Common myeloid progenitor, CD34-positive (primary cell): ENCODE results near the gene TIGD3.

Experiments used
- CTCF ChIA-PET: fragments of 350-600 bp; sonication (Branson Sonifier 250); formaldehyde crosslinking; loops from one replicate; lab custom pipeline; 2021; ENCODE audit warnings: antibody characterized with exemption; lab: Charles Lee
- POLR2A ChIA-PET: fragments of 350-600 bp; sonication (Branson Sonifier 250); formaldehyde crosslinking; loops from one replicate; lab custom pipeline; 2021; ENCODE audit warnings: antibody characterized with exemption; lab: Charles Lee
- DNase-seq, 3 donors: peaks; one replicate each; pipeline versions ENCODE4 v3.0.0 to v3.0.0-alpha.2; 2013
- H3K27ac ChIP-seq, 2 experiments: 1 replicate in 1 of 2; 2 replicates in 1 of 2; pipeline ENCODE4 v1.7.0; 2013; ENCODE audit warnings: inconsistent platforms in 2 of 2, low read length in 2 of 2, mild to moderate bottlenecking in 2 of 2, low read depth in 1 of 2, moderate library complexity in 1 of 2; ENCODE audit not compliant: severe bottlenecking in 2 of 2, insufficient read depth in 1 of 2, poor library complexity in 1 of 2
- H3K27me3 ChIP-seq, 5 experiments: replicated peaks in 2 of 5; 1 replicate in 3 of 5; 2 replicates in 2 of 5; pipeline versions ENCODE4 v1.6.1 to v1.7.0; 2013; ENCODE audit warnings: low read length in 4 of 5, mild to moderate bottlenecking in 2 of 5, moderate library complexity in 2 of 5, inconsistent platforms in 1 of 5; ENCODE audit not compliant: insufficient read depth in 5 of 5, control insufficient read depth in 4 of 5
- H3K36me3 ChIP-seq, 4 experiments: 1 replicate in 2 of 4; 2 replicates in 2 of 4; pipeline versions ENCODE4 v1.6.1 to v1.7.0; 2013; ENCODE audit warnings: low read length in 3 of 4, control low read depth in 1 of 4, mild to moderate bottlenecking in 1 of 4; ENCODE audit not compliant: control insufficient read depth in 4 of 4, insufficient read depth in 4 of 4
- H3K4me1 ChIP-seq, 4 experiments: 1 replicate in 3 of 4; 2 replicates in 1 of 4; pipeline versions ENCODE4 v1.6.1 to v1.7.1; 2013; ENCODE audit warnings: low read length in 3 of 4, mild to moderate bottlenecking in 3 of 4, control low read depth in 1 of 4, inconsistent platforms in 1 of 4, moderate library complexity in 1 of 4; ENCODE audit not compliant: control insufficient read depth in 4 of 4, insufficient read depth in 4 of 4; ENCODE audit errors: control extremely low read depth in 1 of 4
- H3K4me3 ChIP-seq, 7 experiments: 1 replicate in 4 of 7; 2 replicates in 3 of 7; pipeline versions ENCODE4 v1.5.1 to v1.7.0; 2013; ENCODE audit warnings: mild to moderate bottlenecking in 7 of 7, low read length in 6 of 7, moderate library complexity in 6 of 7, inconsistent platforms in 2 of 7, low read depth in 2 of 7, control low read depth in 1 of 7; ENCODE audit not compliant: insufficient read depth in 4 of 7, control insufficient read depth in 1 of 7; ENCODE audit errors: extremely low read depth in 1 of 7
- H3K9me3 ChIP-seq, 5 experiments: 1 replicate in 4 of 5; 2 replicates in 1 of 5; pipeline versions ENCODE4 v1.6.1 to v1.7.1; 2013; ENCODE audit warnings: low read length in 4 of 5, mild to moderate bottlenecking in 2 of 5, inconsistent platforms in 1 of 5, low read depth in 1 of 5, moderate library complexity in 1 of 5; ENCODE audit not compliant: control insufficient read depth in 4 of 5, insufficient read depth in 2 of 5; ENCODE audit errors: control extremely low read depth in 1 of 5
- WGBS: methylation state at CpG from one replicate; pipeline ENCODE4 v1.1.5; 2013; ENCODE audit not compliant: insufficient coverage; 5-methylcytosine and 5-hydroxymethylcytosine counted together

Gene TIGD3

GRCh38 chr11:65316227-65317024 lies 38.1 kb upstream of the TIGD3 start:
- peaks cover 0 to 11% (median 0%) of the 10 kb centered on the region in 5 experiments for H3K27me3 ChIP-seq
- POLR2A ChIA-PET, result interaction anchor here (0.6 to 1.4 kb wide), 3 partner anchors 39 to 118 kb away, joined by 4 to 7 read pairs (median 4); no protein-coding TSS in a partner anchor
- H3K9me3 ChIP-seq, result no peaks in the 10 kb centered on the region
- WGBS, result 81% methylated on average over 13 of the region's 20 CpGs
- H3K4me1 ChIP-seq, result peaks cover 0 to 22% (median 12%) of the 10 kb centered on the region in 4 experiments
- CTCF ChIA-PET, result interaction anchor here (0.8 to 9.9 kb wide), 27 partner anchors 8 to 204 kb away, joined by 3 to 224 read pairs (median 5); partner anchors contain the start of genes DPF2, POLA2 and TIGD3
- no peak for DNase-seq
- no peak overlapping the region for H3K27ac ChIP-seq
- peaks cover 0 to 6% (median under 1%) of the 10 kb centered on the region in 4 experiments for H3K36me3 ChIP-seq
- no peak overlapping the region for H3K4me3 ChIP-seq

GRCh38 chr11:65317025-65317786 lies 37.3 kb upstream of the TIGD3 start:
- H3K4me3 ChIP-seq, result no peak overlapping the region
- DNase-seq, result no peak
- ChIA-PET POLR2A (interaction anchor here (0.6 to 1.3 kb wide), 2 partner anchors 40 to 118 kb away, joined by 4 read pairs; no protein-coding TSS in a partner anchor), CTCF (interaction anchor here (0.6 to 9.9 kb wide), 21 partner anchors 12 to 204 kb away, joined by 3 to 224 read pairs (median 6); partner anchors contain the start of genes DPF2, POLA2 and TIGD3)
- peaks cover 0 to 22% (median 12%) of the 10 kb centered on the region in 4 experiments for H3K4me1 ChIP-seq
- no peak overlapping the region for H3K27ac ChIP-seq
- H3K27me3 ChIP-seq, result peaks cover 0 to 11% (median 0%) of the 10 kb centered on the region in 5 experiments
- peaks cover 0 to 8% (median 4%) of the 10 kb centered on the region in 4 experiments for H3K36me3 ChIP-seq
- H3K9me3 ChIP-seq, result no peaks in the 10 kb centered on the region
- 89% methylated on average over 5 of the region's 13 CpGs for WGBS

- Histone ChIP-seq H3K27ac (no peak overlapping the region), H3K27me3 (no peaks in the 10 kb centered on the region), H3K36me3 (peaks cover 0 to 10% (median 4%) of the 10 kb centered on the region in 4 experiments), H3K9me3 (no peaks in the 10 kb centered on the region), H3K4me3 (no peak overlapping the region), H3K4me1 (peaks cover 0 to 8% (median 3%) of the 10 kb centered on the region in 4 experiments)
- WGBS, result 94% methylated on average over 22 of the region's 22 CpGs
- POLR2A ChIA-PET, result no interaction called here
- CTCF ChIA-PET, result interaction anchor here (1.3 to 17.7 kb wide), 4 partner anchors 9 to 48 kb away, joined by 3 to 284 read pairs (median 8); no protein-coding TSS in a partner anchor
- no peak for DNase-seq
Observed at GRCh38 chr11:65320386-65321075, 34.0 kb upstream of the TIGD3 start.

- DNase-seq, result no peak
- ChIA-PET CTCF (interaction anchor here (1.2 to 17.7 kb wide), 4 partner anchors 12 to 48 kb away, joined by 3 to 284 read pairs (median 4); no protein-coding TSS in a partner anchor), POLR2A (no interaction called here)
- H3K4me1 ChIP-seq, result peaks cover 0 to 3% (median 0%) of the 10 kb centered on the region in 4 experiments
- H3K27ac ChIP-seq, result no peak overlapping the region
- WGBS, result 97% methylated on average over 15 of the region's 15 CpGs
- no peak overlapping the region for H3K4me3 ChIP-seq
- no peaks in the 10 kb centered on the region for H3K9me3 ChIP-seq
- H3K36me3 ChIP-seq, result peaks cover 0 to 10% (median 4%) of the 10 kb centered on the region in 4 experiments
- no peaks in the 10 kb centered on the region for H3K27me3 ChIP-seq
Observed at GRCh38 chr11:65321076-65321475, 33.5 kb upstream of the TIGD3 start.

GRCh38 chr11:65321828-65322485 lies 32.6 kb upstream of the TIGD3 start:
- no peak for DNase-seq
- peaks cover 0 to 3% (median 0%) of the 10 kb centered on the region in 4 experiments for H3K4me1 ChIP-seq
- no peak overlapping the region for H3K27ac ChIP-seq
- peaks cover 0 to 10% (median 4%) of the 10 kb centered on the region in 4 experiments for H3K36me3 ChIP-seq
- no peaks in the 10 kb centered on the region for H3K9me3 ChIP-seq
- H3K27me3 ChIP-seq, result no peaks in the 10 kb centered on the region
- H3K4me3 ChIP-seq, result no peak overlapping the region
- WGBS, result 95% methylated on average over 11 of the region's 13 CpGs
- ChIA-PET POLR2A (no interaction called here), CTCF (interaction anchor here (1.2 to 17.7 kb wide), 7 partner anchors 10 to 49 kb away, joined by 3 to 284 read pairs (median 3); no protein-coding TSS in a partner anchor)

GRCh38 chr11:65323813-65324212 lies 30.7 kb upstream of the TIGD3 start:
- POLR2A ChIA-PET, result no interaction called here
- peaks cover 0 to 10% (median 4%) of the 10 kb centered on the region in 4 experiments for H3K36me3 ChIP-seq
- WGBS, result 96% methylated on average over 11 of the region's 12 CpGs
- no peaks in the 10 kb centered on the region for H3K27me3 ChIP-seq
- no peak overlapping the region for H3K27ac ChIP-seq
- H3K4me3 ChIP-seq, result no peak overlapping the region
- no peaks in the 10 kb centered on the region for H3K4me1 ChIP-seq
- CTCF ChIA-PET, result interaction anchor here (12.0 to 17.7 kb wide), 2 partner anchors 11 to 51 kb away, joined by 153 to 284 read pairs; partner anchors contain the start of gene CDC42EP2
- no peak for DNase-seq
- H3K9me3 ChIP-seq, result no peaks in the 10 kb centered on the region
